ENCODE data around the gene SMARCA2.

SMARCA2 gene

GRCh38 chr9:2093920-2094597 is 78.9 kb downstream of the SMARCA2 start:
- DNase-seq (ENCODE audit: low read depth): peak; percentile 42

GRCh38 chr9:2096376-2096970 is 81.3 kb downstream of the SMARCA2 start:
- DNase-seq (ENCODE audit: low read depth): no peak

GRCh38 chr9:2106666-2107065 is 91.5 kb downstream of the SMARCA2 start:
- no peak for DNase-seq (ENCODE audit: low read depth)

- no peak for DNase-seq (ENCODE audit: low read depth)
Observed at GRCh38 chr9:2107906-2108451, 92.8 kb downstream of the SMARCA2 start.

GRCh38 chr9:2109069-2109650 is 94.0 kb downstream of the SMARCA2 start:
- no peak for DNase-seq (ENCODE audit: low read depth)

- no peak for DNase-seq (ENCODE audit: low read depth)
Observed at GRCh38 chr9:2110036-2110435, 94.9 kb downstream of the SMARCA2 start.

GRCh38 chr9:2116073-2116472 is 100.9 kb downstream of the SMARCA2 start:
- no peak for DNase-seq (ENCODE audit: low read depth)

GRCh38 chr9:2117527-2117926 is 102.4 kb downstream of the SMARCA2 start:
- no peak for DNase-seq (ENCODE audit: low read depth)

- DNase-seq (ENCODE audit: low read depth): no peak
Observed at GRCh38 chr9:2119566-2119965, 104.4 kb downstream of the SMARCA2 start.

GRCh38 chr9:2120926-2121689 is 106.0 kb downstream of the SMARCA2 start:
- DNase-seq (ENCODE audit: low read depth): no peak

- no peak for DNase-seq (ENCODE audit: low read depth)
Observed at GRCh38 chr9:2122299-2122698, 107.2 kb downstream of the SMARCA2 start.

- DNase-seq (ENCODE audit: low read depth): no peak
Observed at GRCh38 chr9:2125906-2126305, 110.8 kb downstream of the SMARCA2 start.

- no peak for DNase-seq (ENCODE audit: low read depth)
Observed at GRCh38 chr9:2126331-2126803, 111.2 kb downstream of the SMARCA2 start.

GRCh38 chr9:2127486-2127885 is 112.3 kb downstream of the SMARCA2 start:
- DNase-seq (ENCODE audit: low read depth): no peak

GRCh38 chr9:2128141-2128540 is 113.0 kb downstream of the SMARCA2 start:
- no peak for DNase-seq (ENCODE audit: low read depth)

- no peak for DNase-seq (ENCODE audit: low read depth)
Observed at GRCh38 chr9:2128618-2129017, 113.5 kb downstream of the SMARCA2 start.

- no peak for DNase-seq (ENCODE audit: low read depth)
Observed at GRCh38 chr9:2130941-2131340, 115.8 kb downstream of the SMARCA2 start.

GRCh38 chr9:2132484-2133082 is 117.4 kb downstream of the SMARCA2 start:
- DNase-seq (ENCODE audit: low read depth): no peak

- no peak for DNase-seq (ENCODE audit: low read depth)
Observed at GRCh38 chr9:2134391-2134790, 119.2 kb downstream of the SMARCA2 start.

- DNase-seq (ENCODE audit: low read depth): no peak
Observed at GRCh38 chr9:2138646-2139045, 123.5 kb downstream of the SMARCA2 start.

GRCh38 chr9:2140600-2141223 is 125.6 kb downstream of the SMARCA2 start:
- no peak for DNase-seq (ENCODE audit: low read depth)

GRCh38 chr9:2142212-2142611 is 127.1 kb downstream of the SMARCA2 start:
- DNase-seq (ENCODE audit: low read depth): no peak

Measured in GM04504 (cell line).